ENCODE results near the gene AVEN. TPM values are rescaled to one million over a fixed set of nuclear protein-coding genes. Genes with fewer than 3 reads are reported as not detected.

Gene AVEN
- polyA plus RNA-seq, 2 of the 4 experiments (the other 2 are of a cell fraction), result 23.8 to 27.2 TPM

DNA sequence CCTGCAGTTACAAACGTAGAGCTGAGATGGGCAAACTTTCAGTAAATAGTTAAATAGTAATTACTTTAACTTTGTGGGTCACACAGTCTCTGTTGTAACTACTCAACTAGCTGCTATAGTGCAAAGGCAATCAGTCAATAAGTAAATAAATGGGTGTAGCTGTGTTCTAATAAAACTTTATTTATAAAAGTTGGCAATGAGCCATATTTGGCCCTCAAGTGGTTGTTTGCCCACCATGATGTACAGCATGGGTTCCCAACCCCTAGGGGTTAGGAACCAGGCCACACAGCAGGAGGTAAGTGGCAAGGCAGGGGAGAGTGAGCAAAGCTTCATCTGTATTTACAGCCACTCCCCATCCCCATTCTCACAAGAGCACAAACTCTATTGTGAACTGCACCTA lies 115.6 kb downstream of the AVEN start (continued):
- no peak for TF ChIP-seq PBX3 (IDR thresholded peaks at IDR 0.05)
- TF ChIP-seq, protein P1, sequence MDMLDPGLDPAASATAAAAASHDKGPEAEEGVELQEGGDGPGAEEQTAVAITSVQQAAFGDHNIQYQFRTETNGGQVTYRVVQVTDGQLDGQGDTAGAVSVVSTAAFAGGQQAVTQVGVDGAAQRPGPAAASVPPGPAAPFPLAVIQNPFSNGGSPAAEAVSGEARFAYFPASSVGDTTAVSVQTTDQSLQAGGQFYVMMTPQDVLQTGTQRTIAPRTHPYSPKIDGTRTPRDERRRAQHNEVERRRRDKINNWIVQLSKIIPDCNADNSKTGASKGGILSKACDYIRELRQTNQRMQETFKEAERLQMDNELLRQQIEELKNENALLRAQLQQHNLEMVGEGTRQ (IDR thresholded peaks at IDR 0.05), result no peak
- TF ChIP-seq CBX2 (IDR thresholded peaks at IDR 0.05; ENCODE audit: borderline replicate concordance, low read depth), result no peak

- ChIA-PET POLR2A (no interaction called here), CTCF (interaction anchor here (0.8 to 1.0 kb wide), 2 partner anchors 10 to 17 kb away, joined by 3 to 4 read pairs; no protein-coding TSS in a partner anchor)
- TF ChIP-seq HMGXB4 (CRISPR knock-in tag; IDR thresholded peaks at IDR 0.05; ENCODE audit: borderline replicate concordance), result no peak
- TF ChIP-seq MAFK (IDR thresholded peaks at IDR 0.05; ENCODE audit: partially characterized antibody), result no peak
- TF ChIP-seq EHMT2 (IDR thresholded peaks at IDR 0.05; ENCODE audit: low read depth), result no peak
- no peak for TF ChIP-seq EHF (CRISPR knock-in tag; IDR thresholded peaks at IDR 0.05)
- no peak for TF ChIP-seq MYC (IDR thresholded peaks at IDR 0.05; ENCODE audit: borderline replicate concordance, low read length)
- no peak for TF ChIP-seq CBX8 (IDR thresholded peaks at IDR 0.05)
- TF ChIP-seq, protein P2, sequence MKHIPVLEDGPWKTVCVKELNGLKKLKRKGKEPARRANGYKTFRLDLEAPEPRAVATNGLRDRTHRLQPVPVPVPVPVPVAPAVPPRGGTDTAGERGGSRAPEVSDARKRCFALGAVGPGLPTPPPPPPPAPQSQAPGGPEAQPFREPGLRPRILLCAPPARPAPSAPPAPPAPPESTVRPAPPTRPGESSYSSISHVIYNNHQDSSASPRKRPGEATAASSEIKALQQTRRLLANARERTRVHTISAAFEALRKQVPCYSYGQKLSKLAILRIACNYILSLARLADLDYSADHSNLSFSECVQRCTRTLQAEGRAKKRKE (CRISPR knock-in tag; IDR thresholded peaks at IDR 0.05; ENCODE audit: low read depth), result no peak
- no peak for TF ChIP-seq HOXB5 (CRISPR knock-in tag; IDR thresholded peaks at IDR 0.05)
- no peak for TF ChIP-seq ZC3H11A (IDR thresholded peaks at IDR 0.05)
- TF ChIP-seq CEBPB (IDR thresholded peaks at IDR 0.05), result no peak
- no peak for TF ChIP-seq CTCF (IDR thresholded peaks at IDR 0.05)
- TF ChIP-seq FOSB (CRISPR knock-in tag; IDR thresholded peaks at IDR 0.05), result no peak
- no peak for TF ChIP-seq MAZ (IDR thresholded peaks at IDR 0.05; ENCODE audit: borderline replicate concordance, low read depth, low read length)
- no peak for TF ChIP-seq RFX5 (IDR thresholded peaks at IDR 0.05)
- TF ChIP-seq HES2 (IDR thresholded peaks at IDR 0.05), result no peak
- TF ChIP-seq BCL3 (IDR thresholded peaks at IDR 0.05), result no peak
- no peak; a peak in 1 of 6 replicates for ATAC-seq
- no peak for FAIRE-seq
- H3K4me2 ChIP-seq, result 0 out of 3 replicates have a peak overlapping the region, but pooled peaks have one; percentile 4
- no peak overlapping the region for H3K4me3 ChIP-seq
- no peak overlapping the region for H3K27ac ChIP-seq
- no peak for DNase-seq (ENCODE audit: low read depth in 1 of 2, low spot score in 1 of 2)
- H3K9me3 ChIP-seq, result no peaks in the 10 kb centered on the region
- peaks cover 12% of the 10 kb centered on the region; the same call in 2 of the 3 replicates for H3K4me1 ChIP-seq
- 84% methylated on average over 11 of the region's 11 CpGs for WGBS (ENCODE audit: missing lambda C conversion rate)
Measured at GRCh38 chr15:33915571-33916407, 123.2 kb downstream of the AVEN start.

Measured in A549 (cell line).